Measurements from ENCODE around the gene EFNA2.

Gene EFNA2

GRCh38 chr19:1255186-1256161 is 30.2 kb upstream of the EFNA2 start:
- H3K9me3 ChIP-seq (ENCODE audit: control insufficient read depth, insufficient read depth, low read length) = no peaks in the 10 kb centered on the region
- TF ChIP-seq CTCF (IDR thresholded peaks at IDR 0.05; ENCODE audit: low read depth, low read length, poor library complexity, severe bottlenecking) = no peak
- TF ChIP-seq EZH2phosphoT487 (IDR thresholded peaks at IDR 0.05; ENCODE audit: borderline replicate concordance, low read length) = no peak
- H3K4me2 ChIP-seq (ENCODE audit: low read length) = no peak overlapping the region
- peaks cover 11% of the 10 kb centered on the region; the same call in 1 of the 2 replicates for H4K20me1 ChIP-seq (ENCODE audit: control insufficient read depth, insufficient read depth, low read depth, low read length)
- H3F3A ChIP-seq (ENCODE audit: control insufficient read depth, insufficient read depth) = peaks cover 45% of the 10 kb centered on the region
- H3K4me3 ChIP-seq (ENCODE audit: low read length) = no peak overlapping the region
- no peaks in the 10 kb centered on the region for H3K27me3 ChIP-seq (ENCODE audit: control insufficient read depth, low read length)
- peaks cover 88% of the 10 kb centered on the region for H3K4me1 ChIP-seq (ENCODE audit: control insufficient read depth, low read length)
- H3K79me2 ChIP-seq (ENCODE audit: control insufficient read depth, low read length) = peaks cover 66% of the 10 kb centered on the region
- H3K36me3 ChIP-seq (ENCODE audit: control insufficient read depth, low read length) = peaks cover 82% of the 10 kb centered on the region
- H3K9me2 ChIP-seq (replicated peaks; ENCODE audit: control insufficient read depth, low read length) = no peaks in the 10 kb centered on the region
- no peak overlapping the region for H3K27ac ChIP-seq (ENCODE audit: low read depth, low read length)

- peaks cover 40% of the 10 kb centered on the region for H3F3A ChIP-seq (ENCODE audit: control insufficient read depth, insufficient read depth)
- peaks cover 85% of the 10 kb centered on the region for H3K4me1 ChIP-seq (ENCODE audit: control insufficient read depth, low read length)
- H4K20me1 ChIP-seq (ENCODE audit: control insufficient read depth, insufficient read depth, low read depth, low read length) = peaks cover 11% of the 10 kb centered on the region; the same call in 1 of the 2 replicates
- H3K79me2 ChIP-seq (ENCODE audit: control insufficient read depth, low read length) = peaks cover 61% of the 10 kb centered on the region
- peaks cover 72% of the 10 kb centered on the region for H3K36me3 ChIP-seq (ENCODE audit: control insufficient read depth, low read length)
- peak overlapping the region; percentile 85 for H3K27ac ChIP-seq (ENCODE audit: low read depth, low read length)
- no peaks in the 10 kb centered on the region for H3K27me3 ChIP-seq (ENCODE audit: control insufficient read depth, low read length)
- H3K4me3 ChIP-seq (ENCODE audit: low read length) = no peak overlapping the region
- no peaks in the 10 kb centered on the region for H3K9me2 ChIP-seq (replicated peaks; ENCODE audit: control insufficient read depth, low read length)
- no peak for TF ChIP-seq CTCF (IDR thresholded peaks at IDR 0.05; ENCODE audit: low read depth, low read length, poor library complexity, severe bottlenecking)
- TF ChIP-seq EZH2phosphoT487 (IDR thresholded peaks at IDR 0.05; ENCODE audit: borderline replicate concordance, low read length) = no peak
- no peaks in the 10 kb centered on the region for H3K9me3 ChIP-seq (ENCODE audit: control insufficient read depth, insufficient read depth, low read length)
- peak overlapping the region; percentile 98 for H3K4me2 ChIP-seq (ENCODE audit: low read length)
These were observed 28.8 kb upstream of the EFNA2 start for GRCh38 chr19:1256646-1257474.

DNA sequence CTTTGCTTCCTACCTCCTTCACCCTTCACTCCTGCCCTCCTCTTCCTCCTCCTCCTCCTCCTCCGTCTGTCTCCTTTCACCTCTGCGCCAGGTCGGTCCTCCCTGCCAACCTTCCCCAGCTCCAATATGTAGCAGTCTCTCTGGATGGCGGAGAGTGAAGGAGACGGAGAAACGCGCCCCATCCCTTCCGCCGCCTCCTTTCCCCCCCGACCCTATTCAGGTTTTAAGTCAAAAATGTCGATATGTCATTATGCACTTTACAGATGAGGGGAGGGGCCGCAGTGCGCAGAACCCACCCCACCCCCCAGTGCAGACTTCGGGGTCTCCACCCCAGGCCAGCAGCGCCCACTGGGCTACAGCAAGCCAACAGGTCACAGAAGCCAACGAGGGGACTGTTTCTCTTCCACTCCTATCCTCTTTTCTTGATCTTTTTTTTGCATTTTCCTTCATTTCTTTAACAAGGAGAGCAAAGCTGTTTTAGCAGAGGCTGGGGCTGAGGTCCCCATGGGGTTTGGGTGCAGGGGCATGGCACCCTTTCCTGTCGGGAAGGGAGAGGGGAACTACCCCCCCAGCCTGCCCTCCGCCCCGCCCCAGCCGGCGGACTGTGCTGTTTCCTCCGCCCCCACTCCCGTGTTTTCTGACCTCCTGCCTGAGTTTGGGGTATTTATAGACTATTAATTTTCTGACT is 28.1 kb upstream of the EFNA2 start:
- no peaks in the 10 kb centered on the region for H3K27me3 ChIP-seq (ENCODE audit: control insufficient read depth, low read length)
- peaks cover 11% of the 10 kb centered on the region; the same call in 1 of the 2 replicates for H4K20me1 ChIP-seq (ENCODE audit: control insufficient read depth, insufficient read depth, low read depth, low read length)
- H3K36me3 ChIP-seq (ENCODE audit: control insufficient read depth, low read length) = peaks cover 69% of the 10 kb centered on the region
- H3K4me1 ChIP-seq (ENCODE audit: control insufficient read depth, low read length) = peaks cover 85% of the 10 kb centered on the region
- H3K4me2 ChIP-seq (ENCODE audit: low read length) = peak overlapping the region; percentile 98
- H3K27ac ChIP-seq (ENCODE audit: low read depth, low read length) = peak overlapping the region; percentile 85
- peaks cover 61% of the 10 kb centered on the region for H3K79me2 ChIP-seq (ENCODE audit: control insufficient read depth, low read length)
- no peaks in the 10 kb centered on the region for H3K9me2 ChIP-seq (replicated peaks; ENCODE audit: control insufficient read depth, low read length)
- TF ChIP-seq CTCF (IDR thresholded peaks at IDR 0.05; ENCODE audit: low read depth, low read length, poor library complexity, severe bottlenecking) (no peak), EZH2phosphoT487 (IDR thresholded peaks at IDR 0.05; ENCODE audit: borderline replicate concordance, low read length) (no peak)
- H3K4me3 ChIP-seq (ENCODE audit: low read length) = peak overlapping the region; percentile 48
- peaks cover 43% of the 10 kb centered on the region for H3F3A ChIP-seq (ENCODE audit: control insufficient read depth, insufficient read depth)
- H3K9me3 ChIP-seq (ENCODE audit: control insufficient read depth, insufficient read depth, low read length) = no peaks in the 10 kb centered on the region

All from DOHH2 (cell line).